ENCODE results near the gene STK11.

- TF ChIP-seq, protein P1, sequence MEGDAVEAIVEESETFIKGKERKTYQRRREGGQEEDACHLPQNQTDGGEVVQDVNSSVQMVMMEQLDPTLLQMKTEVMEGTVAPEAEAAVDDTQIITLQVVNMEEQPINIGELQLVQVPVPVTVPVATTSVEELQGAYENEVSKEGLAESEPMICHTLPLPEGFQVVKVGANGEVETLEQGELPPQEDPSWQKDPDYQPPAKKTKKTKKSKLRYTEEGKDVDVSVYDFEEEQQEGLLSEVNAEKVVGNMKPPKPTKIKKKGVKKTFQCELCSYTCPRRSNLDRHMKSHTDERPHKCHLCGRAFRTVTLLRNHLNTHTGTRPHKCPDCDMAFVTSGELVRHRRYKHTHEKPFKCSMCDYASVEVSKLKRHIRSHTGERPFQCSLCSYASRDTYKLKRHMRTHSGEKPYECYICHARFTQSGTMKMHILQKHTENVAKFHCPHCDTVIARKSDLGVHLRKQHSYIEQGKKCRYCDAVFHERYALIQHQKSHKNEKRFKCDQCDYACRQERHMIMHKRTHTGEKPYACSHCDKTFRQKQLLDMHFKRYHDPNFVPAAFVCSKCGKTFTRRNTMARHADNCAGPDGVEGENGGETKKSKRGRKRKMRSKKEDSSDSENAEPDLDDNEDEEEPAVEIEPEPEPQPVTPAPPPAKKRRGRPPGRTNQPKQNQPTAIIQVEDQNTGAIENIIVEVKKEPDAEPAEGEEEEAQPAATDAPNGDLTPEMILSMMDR (IDR thresholded peaks at IDR 0.05), result no peak
- TF ChIP-seq POLR2A (IDR thresholded peaks at IDR 0.05), result no peak
Measured at GRCh38 chr19:1164684-1165531, 40.7 kb upstream of the STK11 start.

Measured in body of pancreas (tissue), 4 donors.